ENCODE data around the gene SLFN11.
"Not testable (repeated sequence)": the region's sequence is repeated elsewhere in the genome, so short reads cannot be mapped to it uniquely, and the experiment has no call there.

The SLFN11 gene

DNA sequence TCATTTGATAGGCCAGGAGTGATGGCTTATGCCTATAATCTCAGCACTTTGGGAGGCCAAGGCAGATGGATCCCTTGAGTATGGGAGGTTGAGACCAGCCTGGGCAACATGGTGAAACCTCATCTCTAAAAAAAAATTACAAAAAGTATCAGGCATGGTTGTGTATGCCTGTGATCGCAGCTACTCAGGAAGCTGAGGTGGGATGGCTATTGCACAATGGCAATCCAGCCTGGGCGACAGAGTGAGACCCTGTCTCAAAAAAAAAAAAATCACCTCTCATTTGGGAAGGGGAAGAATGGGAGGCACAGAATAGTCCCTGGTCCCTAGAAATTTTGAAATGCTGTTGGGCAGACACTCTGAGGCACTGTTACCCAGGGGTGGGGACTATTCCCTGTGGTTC lies 35.2 kb downstream of the SLFN11 start:
- Mint-ChIP-seq H3K4me3 (no peak overlapping the region), H3K4me1 (no peaks in the 10 kb centered on the region), H3K9me3 (peaks cover 13% of the 10 kb centered on the region), H3K36me3 (ENCODE audit: low read depth) (no peaks in the 10 kb centered on the region), H3K27me3 (ENCODE audit: low read depth) (peaks cover 25% of the 10 kb centered on the region), H3K27ac (no peak overlapping the region)
- TF ChIP-seq, protein P1, sequence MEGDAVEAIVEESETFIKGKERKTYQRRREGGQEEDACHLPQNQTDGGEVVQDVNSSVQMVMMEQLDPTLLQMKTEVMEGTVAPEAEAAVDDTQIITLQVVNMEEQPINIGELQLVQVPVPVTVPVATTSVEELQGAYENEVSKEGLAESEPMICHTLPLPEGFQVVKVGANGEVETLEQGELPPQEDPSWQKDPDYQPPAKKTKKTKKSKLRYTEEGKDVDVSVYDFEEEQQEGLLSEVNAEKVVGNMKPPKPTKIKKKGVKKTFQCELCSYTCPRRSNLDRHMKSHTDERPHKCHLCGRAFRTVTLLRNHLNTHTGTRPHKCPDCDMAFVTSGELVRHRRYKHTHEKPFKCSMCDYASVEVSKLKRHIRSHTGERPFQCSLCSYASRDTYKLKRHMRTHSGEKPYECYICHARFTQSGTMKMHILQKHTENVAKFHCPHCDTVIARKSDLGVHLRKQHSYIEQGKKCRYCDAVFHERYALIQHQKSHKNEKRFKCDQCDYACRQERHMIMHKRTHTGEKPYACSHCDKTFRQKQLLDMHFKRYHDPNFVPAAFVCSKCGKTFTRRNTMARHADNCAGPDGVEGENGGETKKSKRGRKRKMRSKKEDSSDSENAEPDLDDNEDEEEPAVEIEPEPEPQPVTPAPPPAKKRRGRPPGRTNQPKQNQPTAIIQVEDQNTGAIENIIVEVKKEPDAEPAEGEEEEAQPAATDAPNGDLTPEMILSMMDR (IDR thresholded peaks at IDR 0.05; ENCODE audit: unreplicated experiment in 3 of 3), result no peak

DNA sequence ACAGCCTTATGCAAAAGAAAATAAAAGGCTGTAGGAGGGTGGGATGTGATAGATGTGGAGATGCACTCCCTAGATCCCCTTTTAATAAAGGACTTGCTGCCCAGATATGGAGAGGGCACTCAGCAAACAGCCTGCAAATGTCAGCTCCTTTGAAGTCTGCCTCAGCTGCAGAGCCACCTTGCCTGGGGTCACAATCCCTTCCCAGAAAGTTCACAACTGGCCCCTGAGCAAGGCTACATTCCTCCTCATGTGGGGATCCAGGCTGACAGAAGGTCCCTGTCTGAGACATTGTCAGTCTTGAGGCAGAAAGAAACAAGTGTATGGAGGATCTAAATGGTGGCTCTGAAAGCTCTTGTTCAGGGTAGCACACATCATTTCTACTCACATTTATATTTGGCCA lies 36.1 kb downstream of the SLFN11 start:
- H3K36me3 Mint-ChIP-seq (ENCODE audit: low read depth), result no peaks in the 10 kb centered on the region
- H3K27me3 Mint-ChIP-seq (ENCODE audit: low read depth), result peaks cover 23% of the 10 kb centered on the region
- no peak overlapping the region for H3K4me3 Mint-ChIP-seq
- peaks cover 9% of the 10 kb centered on the region for H3K9me3 Mint-ChIP-seq
- TF ChIP-seq, protein P1 (IDR thresholded peaks at IDR 0.05; ENCODE audit: unreplicated experiment in 3 of 3), result no peak
- H3K4me1 Mint-ChIP-seq, result no peaks in the 10 kb centered on the region
- no peak overlapping the region for H3K27ac Mint-ChIP-seq

DNA sequence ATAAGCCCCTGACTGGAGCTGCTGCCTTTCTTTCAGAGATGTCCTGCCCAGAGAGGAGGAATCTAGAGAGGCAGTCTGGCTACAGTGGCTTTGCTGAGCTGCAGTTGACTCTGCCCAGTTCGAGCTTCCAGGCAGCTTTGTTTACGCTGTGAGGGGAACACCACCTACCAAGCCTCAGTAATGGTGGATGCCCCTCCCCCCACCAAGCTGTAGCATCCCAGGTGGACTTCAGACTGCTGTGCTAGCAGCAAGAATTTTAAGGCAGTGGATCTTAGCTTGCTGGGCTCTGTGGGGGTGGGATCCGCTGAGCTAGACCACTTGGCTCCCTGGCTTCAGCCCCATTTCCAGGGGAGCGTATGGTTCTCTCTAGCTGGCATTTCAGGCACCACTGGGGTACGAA lies 39.8 kb downstream of the SLFN11 start:
- not testable (repeated sequence) for H3K27ac Mint-ChIP-seq; H3K4me1 Mint-ChIP-seq; H3K4me3 Mint-ChIP-seq; H3K9me3 Mint-ChIP-seq; H3K36me3 Mint-ChIP-seq (ENCODE audit: low read depth)
- peaks cover 34% of the 10 kb centered on the region for H3K27me3 Mint-ChIP-seq (ENCODE audit: low read depth)

DNA sequence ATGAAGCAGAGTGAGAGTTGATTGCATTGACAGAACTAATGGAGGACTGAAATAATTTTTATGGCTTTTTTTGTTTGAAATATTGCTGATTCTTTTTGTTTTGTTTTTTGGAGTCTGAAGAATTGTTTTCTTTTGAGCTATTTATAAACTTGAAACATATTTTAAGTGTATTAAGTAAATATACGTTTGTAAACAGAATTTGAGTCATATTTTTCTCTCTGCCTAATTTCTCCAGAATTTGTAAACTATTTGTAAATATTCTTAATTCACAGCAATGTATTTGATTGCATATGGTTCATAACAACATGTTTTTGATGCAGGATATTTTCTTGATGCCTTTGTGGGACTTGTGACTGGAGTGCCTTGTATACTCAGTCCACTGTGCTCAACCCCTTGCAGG lies 50.7 kb downstream of the SLFN11 start:
- Mint-ChIP-seq H3K27ac (no peak overlapping the region), H3K4me3 (no peak overlapping the region), H3K27me3 (ENCODE audit: low read depth) (peaks cover 20% of the 10 kb centered on the region), H3K36me3 (ENCODE audit: low read depth) (no peaks in the 10 kb centered on the region), H3K9me3 (peaks cover 17% of the 10 kb centered on the region), H3K4me1 (no peaks in the 10 kb centered on the region)
- TF ChIP-seq, protein P1 (IDR thresholded peaks at IDR 0.05; ENCODE audit: unreplicated experiment in 3 of 3), result no peak

DNA sequence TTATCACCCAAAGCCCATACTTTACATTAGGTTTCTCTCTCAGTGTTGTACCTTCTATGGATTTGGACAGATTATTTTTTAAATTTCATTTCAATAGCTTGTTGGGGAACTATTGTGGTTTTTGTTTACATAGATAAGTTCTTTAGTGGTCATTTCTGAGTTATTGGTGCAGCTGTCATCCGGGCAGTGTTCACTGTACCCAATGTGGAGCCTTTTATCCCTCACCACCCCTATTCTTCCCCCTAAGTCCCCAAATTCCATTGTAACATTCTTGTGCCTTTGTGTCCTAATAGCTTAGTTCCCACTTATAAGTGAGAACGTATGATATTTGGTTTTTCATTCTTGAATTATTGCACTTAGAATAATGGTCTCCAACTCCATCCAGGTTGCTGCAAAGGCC lies 57.5 kb downstream of the SLFN11 start:
- H3K27me3 Mint-ChIP-seq (ENCODE audit: low read depth), result peaks cover 18% of the 10 kb centered on the region
- H3K36me3 Mint-ChIP-seq (ENCODE audit: low read depth), result no peaks in the 10 kb centered on the region
- no peaks in the 10 kb centered on the region for H3K9me3 Mint-ChIP-seq
- H3K27ac Mint-ChIP-seq, result peak overlapping the region in 1 of 3 experiments; percentile 90
- TF ChIP-seq, protein P1 (IDR thresholded peaks at IDR 0.05; ENCODE audit: unreplicated experiment in 3 of 3), result no peak
- H3K4me1 Mint-ChIP-seq, result peaks cover 22% of the 10 kb centered on the region
- no peak overlapping the region for H3K4me3 Mint-ChIP-seq

DNA sequence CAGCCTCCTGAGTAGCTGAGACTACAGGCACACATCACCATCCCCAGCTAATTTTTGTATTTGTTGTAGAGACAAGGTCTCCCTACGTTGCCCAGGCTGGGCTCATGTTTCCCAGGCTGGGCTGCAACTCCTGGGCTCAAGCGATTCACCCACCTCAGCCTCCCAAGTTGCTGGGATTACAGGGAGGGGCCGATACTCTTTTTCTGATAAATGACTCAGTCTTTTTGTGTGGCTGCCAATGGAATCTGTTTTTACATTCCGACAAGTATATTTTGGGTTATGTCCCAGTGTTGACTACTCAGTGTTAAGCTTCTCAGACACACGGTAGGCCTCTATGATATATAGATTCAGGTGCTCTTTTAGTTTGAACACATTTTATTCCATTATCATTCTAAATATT lies 58.1 kb downstream of the SLFN11 start:
- H3K36me3 Mint-ChIP-seq (ENCODE audit: low read depth), result no peaks in the 10 kb centered on the region
- TF ChIP-seq, protein P1 (IDR thresholded peaks at IDR 0.05; ENCODE audit: unreplicated experiment in 3 of 3), result no peak

More for the DNA sequence above, 58.1 kb downstream of the SLFN11 start:
- H3K4me3 Mint-ChIP-seq, result peak overlapping the region in 1 of 3 experiments; percentile 11
- peaks cover 18% of the 10 kb centered on the region for H3K27me3 Mint-ChIP-seq (ENCODE audit: low read depth)
- peak overlapping the region in 2 of 3 experiments; percentile 51 to 90 for H3K27ac Mint-ChIP-seq
- peaks cover 22% of the 10 kb centered on the region for H3K4me1 Mint-ChIP-seq
- no peaks in the 10 kb centered on the region for H3K9me3 Mint-ChIP-seq
